Measurements from ENCODE around the gene HSD17B3.
"Not testable (repeated sequence)": the region's sequence is repeated elsewhere in the genome, so short reads cannot be mapped to it uniquely, and the experiment has no call there.

The HSD17B3 gene

DNA sequence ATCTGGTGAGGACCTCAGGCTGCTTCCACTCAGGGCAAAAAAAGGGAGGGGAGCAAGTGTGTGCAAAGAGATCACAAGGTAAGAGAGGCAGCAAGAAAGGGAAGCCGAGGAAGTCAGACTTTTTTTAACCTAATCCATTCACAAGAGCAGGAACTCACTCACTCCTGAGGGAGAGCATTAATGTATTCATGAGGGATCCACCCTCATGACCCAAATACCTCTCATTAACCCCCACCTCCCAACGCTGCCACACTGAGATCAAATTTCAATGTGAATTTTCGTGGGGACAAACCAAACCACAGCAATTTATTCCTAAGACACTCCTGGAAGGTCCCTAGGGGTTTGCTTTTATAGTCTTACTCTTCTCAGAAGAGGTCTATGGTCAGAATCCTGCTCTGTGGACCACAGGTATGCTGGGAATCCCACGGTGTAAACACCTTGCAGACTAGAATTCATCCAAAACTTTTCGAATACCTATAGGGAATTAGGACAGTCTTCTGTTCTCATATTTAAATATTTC is 108.7 kb downstream of the HSD17B3 start:
- no peak for DNase-seq (ENCODE audit: low spot score)

DNA sequence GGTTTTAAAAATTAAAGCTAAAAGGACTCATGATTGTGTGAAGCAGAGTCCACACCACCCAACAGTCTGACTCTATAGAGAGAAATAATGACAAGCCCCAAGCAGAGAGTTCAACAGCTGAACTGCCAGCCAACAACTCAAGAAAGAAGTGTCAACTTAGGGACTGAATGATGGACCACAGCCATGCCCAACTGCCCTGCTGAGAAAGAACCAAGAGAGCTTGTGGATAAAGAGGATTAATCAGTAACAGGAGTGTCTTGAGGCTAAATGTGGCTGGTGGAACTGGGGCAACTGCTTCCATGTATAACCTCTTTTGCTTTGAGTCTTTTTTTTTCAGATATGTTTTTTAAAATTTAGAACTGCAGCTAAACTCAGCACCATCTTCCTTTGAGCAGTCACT is 109.3 kb downstream of the HSD17B3 start:
- no peak for DNase-seq (ENCODE audit: low spot score)

DNA sequence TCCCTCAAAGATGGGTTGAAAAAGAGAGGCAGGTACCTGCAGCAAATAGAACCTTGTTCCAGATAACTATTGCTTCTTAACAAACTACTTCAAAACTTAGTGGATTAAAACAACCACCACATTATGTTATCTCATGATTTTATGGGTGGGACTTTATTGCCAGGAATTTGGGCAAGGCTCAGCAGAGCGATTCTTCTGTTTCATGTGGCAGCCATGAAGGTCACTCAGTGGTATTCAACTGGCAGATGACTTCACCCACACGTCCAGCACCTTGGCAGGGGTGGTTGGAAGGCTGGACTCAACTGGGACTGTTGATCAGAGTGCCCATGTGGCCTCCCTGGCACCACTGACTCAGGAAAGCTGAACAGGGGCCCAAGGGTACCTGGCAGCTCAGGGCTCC is 112.0 kb downstream of the HSD17B3 start:
- DNase-seq (ENCODE audit: low spot score), result no peak

DNA sequence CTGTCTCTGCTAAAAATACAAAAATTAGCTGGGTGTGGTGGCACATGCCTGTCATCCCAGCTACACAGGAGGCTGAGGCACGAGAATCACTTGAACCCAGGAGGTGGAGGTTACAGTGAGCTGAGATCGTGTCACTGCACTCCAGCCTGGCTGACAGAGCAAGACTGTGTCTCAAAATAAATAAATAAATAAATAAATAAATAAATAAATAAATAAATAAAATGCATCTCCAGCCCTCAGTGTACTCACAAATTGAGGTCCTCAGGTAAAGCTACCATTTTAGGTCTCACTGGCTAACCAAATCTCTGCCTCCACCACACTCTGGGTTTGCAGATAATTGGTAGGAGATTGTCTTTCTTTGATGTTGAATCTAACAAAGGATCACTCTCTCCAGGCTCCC is 112.4 kb downstream of the HSD17B3 start:
- not testable (repeated sequence) for DNase-seq (ENCODE audit: low spot score)

DNA sequence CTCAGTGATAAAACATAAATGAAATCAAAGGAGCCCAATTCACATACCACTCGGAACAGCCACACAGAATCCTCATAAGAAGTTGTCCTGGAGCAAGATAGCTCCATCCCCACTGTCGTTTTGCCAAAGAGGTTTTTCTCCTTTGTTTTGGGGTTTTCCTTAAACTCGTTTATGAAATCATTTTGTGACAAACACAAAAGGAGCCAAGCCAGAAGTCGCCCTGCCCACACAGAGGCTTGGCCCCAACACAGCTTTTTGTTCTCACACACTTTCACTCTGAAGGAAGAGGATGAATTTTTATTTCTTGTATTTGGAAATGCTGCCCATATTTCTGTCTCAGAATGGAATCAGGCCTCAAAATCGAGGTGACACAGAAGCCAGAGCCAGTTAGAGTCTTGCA is 113.4 kb downstream of the HSD17B3 start:
- DNase-seq (ENCODE audit: low spot score), result no peak

DNA sequence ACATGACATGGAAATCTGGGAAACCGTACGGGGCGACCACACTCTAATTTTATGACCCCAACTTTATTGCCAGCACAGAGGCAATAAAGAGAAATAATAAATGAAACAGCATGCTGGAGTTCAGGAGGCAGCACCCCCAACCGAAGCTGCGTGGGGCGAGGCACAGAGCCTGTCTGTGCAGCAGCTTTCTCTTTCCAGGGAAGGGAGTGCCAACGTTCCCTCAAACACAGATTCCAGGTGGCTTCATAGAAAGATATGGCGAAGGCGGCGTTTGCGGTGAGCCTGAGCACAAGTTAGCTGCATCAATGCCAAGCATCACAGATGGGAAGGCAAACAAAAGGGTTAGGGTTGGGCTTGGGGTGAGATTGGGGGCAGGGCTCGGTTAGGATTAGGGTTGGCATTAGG is 114.8 kb downstream of the HSD17B3 start:
- no peak for DNase-seq (ENCODE audit: low spot score)

DNA sequence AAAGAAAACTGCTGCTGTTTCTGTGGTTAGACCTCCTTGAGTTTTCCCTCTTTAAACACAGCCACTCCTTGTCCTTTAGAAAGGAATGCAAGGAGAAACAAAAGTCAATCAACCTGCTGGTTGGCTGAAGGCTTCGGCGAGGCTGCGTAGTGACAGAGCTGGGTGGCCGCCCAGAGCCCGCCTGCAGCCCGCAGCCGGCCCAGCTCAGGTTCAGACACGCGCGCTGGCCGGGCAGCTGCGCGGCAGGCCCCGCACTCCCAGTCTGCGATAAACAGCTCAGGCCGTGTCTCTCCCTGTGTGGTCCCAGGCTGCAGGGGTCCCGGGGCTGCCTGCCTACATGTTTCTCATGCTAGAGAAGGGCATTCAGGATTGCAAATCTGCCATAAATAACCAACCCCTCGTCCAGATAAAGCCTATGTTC is 115.4 kb downstream of the HSD17B3 start:
- no peak for DNase-seq (ENCODE audit: low spot score)

DNA sequence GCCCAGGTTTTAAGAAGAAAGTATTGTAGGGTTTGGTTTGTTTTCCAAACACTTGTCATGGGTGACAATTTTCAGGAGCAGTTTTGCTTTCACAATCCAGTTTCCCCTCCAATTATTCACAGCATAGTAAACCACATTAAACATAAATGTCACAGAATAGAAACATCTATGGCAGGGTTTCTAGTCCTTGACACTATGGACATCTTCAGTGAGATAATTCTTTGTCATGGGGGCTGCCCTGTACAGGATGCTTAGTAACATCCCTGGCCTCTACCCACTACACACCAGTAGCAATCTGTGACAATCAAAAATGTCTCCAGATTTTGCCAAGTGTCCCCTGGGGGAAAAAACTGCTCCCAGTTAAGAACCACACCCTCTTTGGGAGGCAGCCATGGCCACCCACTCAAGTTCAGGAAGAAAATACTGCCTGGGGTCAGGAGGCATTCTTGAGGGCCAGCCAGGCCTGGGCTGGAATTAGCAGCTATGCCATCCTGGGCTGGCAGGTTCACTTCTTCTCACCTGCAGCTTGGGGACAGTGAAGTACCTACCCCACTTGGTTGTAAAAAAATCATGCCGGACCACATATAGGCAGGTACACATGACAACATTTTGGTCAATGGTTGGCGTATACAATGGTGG is 116.3 kb downstream of the HSD17B3 start:
- no peak for DNase-seq (ENCODE audit: low spot score)

Data from CD4-positive, alpha-beta T cell treated with Interleukin-6 at 100 ng/mL for 8 hours (primary cell).